ENCODE results near the gene HIPK4.

- TF ChIP-seq POLR2A (IDR thresholded peaks at IDR 0.05; ENCODE audit: low read depth, low read length) (no peak), TAF1 (IDR thresholded peaks at IDR 0.05; ENCODE audit: low read depth, low read length) (no peak), POLR2AphosphoS5 (IDR thresholded peaks at IDR 0.05; ENCODE audit: low read depth, low read length) (no peak), POU2F2 (IDR thresholded peaks at IDR 0.05; ENCODE audit: low read depth, low read length) (no peak)
These were observed 48.3 kb upstream of the HIPK4 start for GRCh38 chr19:40438284-40438683.

Measured in GM12891 (cell line).